Occipital lobe (tissue), 2 donors: ENCODE data around the gene NEUROG2. TPM values are rescaled to one million over a fixed set of nuclear protein-coding genes. Genes with fewer than 3 reads are reported as not detected.
"Not testable (repeated sequence)": the region's sequence is repeated elsewhere in the genome, so short reads cannot be mapped to it uniquely, and the experiment has no call there.

ENCODE experiments used
- DNase-seq: peaks from one replicate; lab custom pipeline; 2025; lab: John Stamatoyannopoulos, UW
- total RNA-seq: library from RNA; depleted of rRNA; stranded (reverse); fragments of >200 nt; gene quantifications from one replicate; pipeline ENCODE4 v1.2.3, GENCODE V29; 2014

Gene NEUROG2
- total RNA-seq, 1 donor from 2014 or later = 10.1 TPM

DNA sequence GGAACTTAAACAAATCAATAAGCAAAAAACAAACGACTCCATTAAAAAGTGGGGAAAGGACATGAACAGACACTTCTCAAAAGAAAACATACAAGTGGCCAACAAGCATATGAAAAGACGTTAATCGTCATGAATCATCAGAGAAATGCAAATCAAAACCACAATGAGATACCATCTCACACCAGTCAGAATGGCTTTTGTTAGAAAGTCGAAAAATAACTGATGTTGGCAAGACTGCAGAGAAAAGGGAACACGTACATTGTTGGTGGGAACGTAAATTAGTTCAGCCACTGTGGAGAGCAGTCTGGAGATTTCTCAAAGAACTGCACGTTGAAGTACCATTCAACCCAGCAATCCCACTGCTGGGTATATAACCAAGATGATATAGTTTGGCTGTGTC is 23.7 kb downstream of the NEUROG2 start:
- no peak for DNase-seq

GRCh38 chr4:112490808-112491207 is 25.2 kb downstream of the NEUROG2 start:
- not testable (repeated sequence) for DNase-seq

- no peak for DNase-seq
Measured at GRCh38 chr4:112485930-112486329, 30.1 kb downstream of the NEUROG2 start.

DNA sequence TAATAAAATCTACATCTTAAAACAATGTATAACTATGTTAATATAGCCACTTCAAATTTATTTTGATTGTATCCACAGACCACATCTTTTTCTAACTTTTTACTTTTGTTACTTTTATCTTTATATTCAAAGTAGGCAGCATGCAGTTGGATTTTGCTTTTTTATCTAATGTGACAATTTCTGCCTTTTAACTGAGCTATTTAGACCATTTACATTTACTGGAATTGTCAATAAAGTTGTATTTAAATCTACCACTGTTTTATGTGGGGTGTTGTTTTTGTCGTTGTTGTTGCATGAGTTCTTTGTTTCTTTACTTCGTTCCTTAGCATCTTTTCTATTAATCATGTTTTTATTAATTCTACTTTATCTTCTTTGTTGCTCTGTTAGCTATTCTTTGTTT is 42.0 kb downstream of the NEUROG2 start:
- no peak for DNase-seq

GRCh38 chr4:112472318-112472717 is 43.7 kb downstream of the NEUROG2 start:
- no peak for DNase-seq

Other genes starting within 250 kb of the NEUROG2 start
- gene TIFA, start 230.3 kb downstream of the NEUROG2 start, total RNA-seq = 7.8 TPM
- gene ALPK1, start 218.8 kb downstream of the NEUROG2 start, total RNA-seq = 7.3 TPM
- 25.3 TPM for gene ZGRF1, start 120.7 kb upstream of the NEUROG2 start, total RNA-seq
- 26.0 TPM for gene LARP7, start 121.0 kb upstream of the NEUROG2 start, total RNA-seq